Cardiac muscle cell (in vitro differentiated cells and primary cell): Measurements from ENCODE around the gene AKAP1. TPM values are rescaled to one million over a fixed set of nuclear protein-coding genes. Genes with fewer than 3 reads are reported as not detected.

Source experiments
- DNase-seq, 2 donors: peaks; one replicate each; pipeline versions ENCODE4 v3.0.0 to v3.0.0-alpha.2; 2010 to 2017; ENCODE audit warnings: low read depth in 1 of 2, low spot score in 1 of 2
- H3K27ac ChIP-seq: fragments of 200-600 bp; sonication (generic); 2 replicates; pipeline ENCODE4 v1.5.1; 2016
- H3K27me3 ChIP-seq: fragments of 200-600 bp; sonication (generic); 2 replicates; pipeline ENCODE4 v1.6.0; 2016; ENCODE audit warnings: control low read depth
- H3K36me3 ChIP-seq: fragments of 200-600 bp; sonication (generic); 2 replicates; pipeline ENCODE4 v1.5.1; 2016; ENCODE audit warnings: control low read depth
- H3K4me1 ChIP-seq: fragments of 200-600 bp; sonication (generic); 2 replicates; pipeline ENCODE4 v1.8.1; 2017; ENCODE audit warnings: low read depth, mild to moderate bottlenecking, mixed run types
- H3K4me3 ChIP-seq: fragments of 200-600 bp; sonication (generic); 2 replicates; pipeline ENCODE4 v1.5.1; 2016; ENCODE audit warnings: mild to moderate bottlenecking
- H3K9me3 ChIP-seq: fragments of 200-600 bp; sonication (generic); 2 replicates; pipeline ENCODE4 v1.5.1; 2017; ENCODE audit warnings: low read depth, mild to moderate bottlenecking, control low read depth
- CTCF ChIP-seq: IDR thresholded peaks from 2 replicates; pipeline ENCODE4 v1.5.1; 2012; ENCODE audit warnings: low read depth, mild to moderate bottlenecking, low read length
- polyA plus RNA-seq: library from polyadenylated mRNA; unstranded; fragments of >200 nt; fragmentation: Nextera tagmentation; extraction: Ambion mirVana; gene quantifications from 2 replicates; pipeline ENCODE4 v1.2.1, GENCODE V29; 2016
- total RNA-seq: library from RNA; depleted of rRNA; stranded (reverse); fragments of >200 nt; gene quantifications from 2 replicates; pipeline ENCODE4 v1.2.3, GENCODE V29; 2016

Gene AKAP1
- total and polyA plus RNA-seq, 2 experiments from 2014 or later = 35.3 to 81.4 TPM

DNA sequence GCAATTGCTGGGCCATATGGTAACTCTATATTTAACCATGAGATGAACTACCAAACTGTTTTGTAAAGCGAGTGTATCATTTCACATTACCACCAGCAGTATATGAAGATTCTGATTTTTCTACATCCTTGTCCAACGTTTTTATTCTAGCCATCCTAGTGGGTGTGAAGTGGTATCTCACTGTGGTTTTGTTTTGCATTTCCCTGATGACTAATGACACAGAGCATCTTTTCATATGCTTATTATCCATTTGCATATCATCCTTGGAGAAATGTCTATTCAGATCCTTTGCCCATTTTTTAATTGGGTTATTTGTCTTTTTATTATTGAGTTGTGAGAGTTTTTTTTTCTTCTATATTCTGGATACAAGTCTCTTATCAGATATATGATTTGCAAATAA lies 83.6 kb downstream of the AKAP1 start:
- no peak for TF ChIP-seq CTCF
- no peaks in the 10 kb centered on the region for H3K4me1 ChIP-seq

DNA sequence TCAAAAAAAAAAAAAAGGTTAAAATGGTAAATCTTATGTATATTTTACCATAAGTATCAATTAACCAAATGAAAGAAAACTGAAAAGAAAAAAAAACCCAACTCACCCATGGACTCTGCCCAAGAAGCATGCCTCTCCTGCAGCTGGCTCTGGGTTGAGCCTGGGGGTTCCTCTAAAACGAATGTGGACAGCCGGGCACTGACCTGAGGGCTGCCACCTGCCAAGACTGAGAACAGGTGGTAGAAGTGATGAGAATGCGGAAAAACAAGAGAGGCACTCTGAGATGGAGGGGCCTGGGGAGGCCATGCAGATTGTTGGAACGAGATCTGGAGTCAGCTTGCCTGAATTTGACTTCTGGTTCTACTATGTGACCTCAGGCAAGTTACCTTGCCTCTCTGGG lies 85.8 kb downstream of the AKAP1 start:
- Histone ChIP-seq H3K27me3 (peaks cover 3% of the 10 kb centered on the region), H3K27ac (no peak overlapping the region), H3K36me3 (no peaks in the 10 kb centered on the region), H3K4me3 (no peak overlapping the region), H3K4me1 (no peaks in the 10 kb centered on the region), H3K9me3 (no peaks in the 10 kb centered on the region)
- no peak for DNase-seq
- TF ChIP-seq CTCF = no peak

More for the DNA sequence above, 83.6 kb downstream of the AKAP1 start:
- no peaks in the 10 kb centered on the region for H3K9me3 ChIP-seq
- no peak overlapping the region for H3K27ac ChIP-seq
- H3K4me3 ChIP-seq = no peak overlapping the region
- no peaks in the 10 kb centered on the region for H3K36me3 ChIP-seq
- DNase-seq = no peak
- H3K27me3 ChIP-seq = peaks cover 3% of the 10 kb centered on the region

Other genes starting within 250 kb of the AKAP1 start
- 6.5 and 13.8 TPM in 2 replicates for gene TRIM25, start 171.2 kb upstream of the AKAP1 start, total RNA-seq
- 7.3 and 8.2 TPM in 2 replicates for gene TRIM25, start 171.2 kb upstream of the AKAP1 start, polyA plus RNA-seq
- 17.2 and 19.9 TPM in 2 replicates for gene COIL, start 124.2 kb upstream of the AKAP1 start, total RNA-seq
- gene COIL, start 124.2 kb upstream of the AKAP1 start, polyA plus RNA-seq = 16.3 and 23.3 TPM in 2 replicates
- gene SCPEP1, start 107.1 kb upstream of the AKAP1 start, total RNA-seq = 25.9 and 41.9 TPM in 2 replicates
- gene SCPEP1, start 107.1 kb upstream of the AKAP1 start, polyA plus RNA-seq = 40.2 and 50.5 TPM in 2 replicates
- gene MSI2, start 171.3 kb downstream of the AKAP1 start, total RNA-seq = 69.6 and 76.4 TPM in 2 replicates
- gene MSI2, start 171.3 kb downstream of the AKAP1 start, polyA plus RNA-seq = 15.5 and 15.7 TPM in 2 replicates